ENCODE results near the gene GHR.

Gene GHR

GRCh38 chr5:42507451-42508097, 84.3 kb downstream of the GHR start:
- DNase-seq = no peak
- no peak for TF ChIP-seq CTCF (IDR thresholded peaks at IDR 0.05; ENCODE audit: low read depth, low read length, missing control alignments)
- no peaks in the 10 kb centered on the region for H3K36me3 ChIP-seq (replicated peaks)
- H3K27ac ChIP-seq = no peak overlapping the region
- H3K4me3 ChIP-seq (ENCODE audit: low read depth, low read length) = no peak overlapping the region
- no peaks in the 10 kb centered on the region for H3K27me3 ChIP-seq (replicated peaks)
- in situ Hi-C loops (cut with HindIII; ENCODE audit: low pct_ligation_motif_present, low sequenced_read_pairs) = no loop called here

GRCh38 chr5:42513246-42513645, 90.0 kb downstream of the GHR start:
- no peak for TF ChIP-seq CTCF (IDR thresholded peaks at IDR 0.05; ENCODE audit: low read depth, low read length, missing control alignments)
- no peak overlapping the region for H3K4me3 ChIP-seq (ENCODE audit: low read depth, low read length)
- in situ Hi-C loops (cut with HindIII; ENCODE audit: low pct_ligation_motif_present, low sequenced_read_pairs) = no loop called here
- H3K36me3 ChIP-seq (replicated peaks) = no peaks in the 10 kb centered on the region
- no peak for DNase-seq
- no peak overlapping the region for H3K27ac ChIP-seq
- H3K27me3 ChIP-seq (replicated peaks) = no peaks in the 10 kb centered on the region

- DNase-seq = no peak
- no peak for TF ChIP-seq CTCF (IDR thresholded peaks at IDR 0.05; ENCODE audit: low read depth, low read length, missing control alignments)
- in situ Hi-C loops (cut with HindIII; ENCODE audit: low pct_ligation_motif_present, low sequenced_read_pairs) = no loop called here
- Histone ChIP-seq H3K4me3 (ENCODE audit: low read depth, low read length) (no peak overlapping the region), H3K27ac (no peak overlapping the region), H3K36me3 (replicated peaks) (no peaks in the 10 kb centered on the region), H3K27me3 (replicated peaks) (no peaks in the 10 kb centered on the region)
These were observed 91.5 kb downstream of the GHR start for GRCh38 chr5:42514754-42515153.

GRCh38 chr5:42515504-42515903, 92.3 kb downstream of the GHR start:
- H3K4me3 ChIP-seq (ENCODE audit: low read depth, low read length) = no peak overlapping the region
- no peaks in the 10 kb centered on the region for H3K27me3 ChIP-seq (replicated peaks)
- TF ChIP-seq CTCF (IDR thresholded peaks at IDR 0.05; ENCODE audit: low read depth, low read length, missing control alignments) = no peak
- in situ Hi-C loops (cut with HindIII; ENCODE audit: low pct_ligation_motif_present, low sequenced_read_pairs) = no loop called here
- no peak for DNase-seq
- H3K36me3 ChIP-seq (replicated peaks) = no peaks in the 10 kb centered on the region
- no peak overlapping the region for H3K27ac ChIP-seq

- Histone ChIP-seq H3K4me3 (ENCODE audit: low read depth, low read length) (no peak overlapping the region), H3K27ac (no peak overlapping the region), H3K27me3 (replicated peaks) (no peaks in the 10 kb centered on the region), H3K36me3 (replicated peaks) (no peaks in the 10 kb centered on the region)
- no peak for TF ChIP-seq CTCF (IDR thresholded peaks at IDR 0.05; ENCODE audit: low read depth, low read length, missing control alignments)
- no peak for DNase-seq
- in situ Hi-C loops (cut with HindIII; ENCODE audit: low pct_ligation_motif_present, low sequenced_read_pairs) = no loop called here
These were observed 93.2 kb downstream of the GHR start for GRCh38 chr5:42516282-42517042.
